ENCODE results near the gene PDAP1. TPM values are rescaled to one million over a fixed set of nuclear protein-coding genes. Genes with fewer than 3 reads are reported as not detected.

Gene PDAP1
- total RNA-seq, 1 experiment from 2014 or later = 87.2 TPM

DNA sequence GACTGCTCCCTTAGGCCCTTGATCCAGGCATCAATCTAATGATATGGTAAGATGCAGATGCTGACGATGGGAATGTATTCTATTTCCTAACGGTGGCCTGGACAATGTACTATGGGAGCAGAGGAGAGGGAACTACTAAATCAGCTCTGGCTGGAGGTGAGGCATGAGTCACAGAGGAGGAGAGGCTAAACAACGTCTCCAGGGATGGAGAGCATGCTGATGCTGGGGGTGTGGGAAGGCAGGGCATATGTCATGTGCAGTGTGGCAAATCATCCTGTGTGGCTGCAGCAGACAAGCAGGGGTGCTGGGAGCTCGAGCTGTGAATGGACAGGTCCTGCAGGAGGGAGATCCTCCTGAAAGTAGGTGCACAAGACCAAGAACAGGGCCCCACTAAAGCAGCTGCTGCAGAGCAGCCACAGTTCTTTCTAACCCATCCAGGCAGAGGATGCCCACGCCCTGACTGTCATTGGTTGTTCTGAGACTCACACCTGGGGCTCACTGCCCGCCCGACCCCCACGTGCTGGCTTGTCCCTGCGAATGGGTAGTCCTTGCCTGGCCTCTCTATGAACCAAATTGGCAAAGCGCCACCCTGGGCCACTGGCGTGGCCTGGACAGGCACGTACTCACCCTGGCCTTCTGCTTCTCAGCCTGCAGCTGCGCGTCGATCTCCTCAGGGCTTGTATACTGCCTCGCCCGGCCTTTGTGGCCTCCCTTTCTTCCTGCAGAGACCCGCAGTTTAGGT, 4.0 kb downstream of the PDAP1 start:
- CTCF ChIA-PET = no interaction called here
- TF ChIP-seq CTCF (IDR thresholded peaks at IDR 0.05; ENCODE audit: unreplicated experiment) = no peak
- H3K27ac Mint-ChIP-seq (ENCODE audit: unreplicated experiment) = no peak overlapping the region
- peaks cover 67% of the 10 kb centered on the region for H3K36me3 Mint-ChIP-seq (ENCODE audit: insufficient read depth, unreplicated experiment)
- no peaks in the 10 kb centered on the region for H3K27me3 Mint-ChIP-seq (ENCODE audit: unreplicated experiment)
- no peaks in the 10 kb centered on the region for H3K4me1 Mint-ChIP-seq (ENCODE audit: low read depth, unreplicated experiment)
- H3K9me3 Mint-ChIP-seq (ENCODE audit: low read depth, unreplicated experiment) = no peaks in the 10 kb centered on the region
- intact Hi-C loops (cut with micrococcal nuclease; ENCODE audit: unreplicated experiment) = no loop called here
- DNase-seq = no peak
- no peak overlapping the region for H3K4me3 Mint-ChIP-seq (ENCODE audit: low read depth, unreplicated experiment)
- no TSS peak for BruUV-seq (replicated peaks)

DNA sequence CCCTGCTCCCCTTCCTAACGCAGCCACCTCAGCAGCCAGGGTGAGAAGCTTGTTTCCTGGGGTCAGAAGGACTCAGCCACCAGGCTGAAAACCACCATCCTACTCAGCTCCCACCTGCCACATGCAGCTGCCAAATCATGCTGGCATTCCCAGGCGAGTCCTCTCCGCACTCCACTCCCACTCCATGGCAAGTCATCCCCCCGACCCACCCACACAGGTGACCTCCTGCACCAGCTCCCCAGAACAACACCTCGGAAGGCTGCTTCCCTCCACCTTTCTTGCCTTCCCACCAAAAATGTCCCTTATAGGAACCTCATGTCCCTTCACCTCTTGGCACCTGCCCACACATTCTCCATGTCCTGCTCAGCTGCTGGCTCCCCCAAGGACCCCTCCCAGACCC, 4.6 kb downstream of the PDAP1 start:
- Mint-ChIP-seq H3K36me3 (ENCODE audit: insufficient read depth, unreplicated experiment) (peaks cover 65% of the 10 kb centered on the region), H3K27ac (ENCODE audit: unreplicated experiment) (no peak overlapping the region), H3K9me3 (ENCODE audit: low read depth, unreplicated experiment) (no peaks in the 10 kb centered on the region), H3K4me1 (ENCODE audit: low read depth, unreplicated experiment) (peaks cover 4% of the 10 kb centered on the region), H3K27me3 (ENCODE audit: unreplicated experiment) (no peaks in the 10 kb centered on the region), H3K4me3 (ENCODE audit: low read depth, unreplicated experiment) (no peak overlapping the region)
- CTCF ChIA-PET = no interaction called here
- TF ChIP-seq CTCF (IDR thresholded peaks at IDR 0.05; ENCODE audit: unreplicated experiment) = no peak
- no TSS peak for BruUV-seq (replicated peaks)
- intact Hi-C loops (cut with micrococcal nuclease; ENCODE audit: unreplicated experiment) = no loop called here
- no peak for DNase-seq

DNA sequence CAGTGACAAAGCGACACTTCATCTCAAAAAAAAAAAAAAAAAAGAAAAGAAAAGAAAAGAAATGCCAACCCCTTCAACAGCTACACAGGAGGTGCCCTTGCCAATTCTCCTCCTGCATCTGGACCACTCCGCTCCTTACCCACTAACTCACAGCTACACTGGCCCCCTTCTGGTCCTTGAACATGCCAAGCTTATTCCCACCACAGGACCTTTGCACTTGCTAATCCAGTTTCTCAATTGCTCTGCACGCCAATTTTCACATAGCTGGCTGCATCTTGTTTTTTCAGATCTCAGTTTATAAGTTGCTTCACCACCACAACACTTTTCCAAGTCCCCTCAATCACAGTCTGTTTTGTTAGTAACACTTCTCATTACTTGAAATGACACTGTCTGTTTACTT, 5.5 kb downstream of the PDAP1 start:
- Mint-ChIP-seq H3K4me3 (ENCODE audit: low read depth, unreplicated experiment) (no peak overlapping the region), H3K36me3 (ENCODE audit: insufficient read depth, unreplicated experiment) (peaks cover 65% of the 10 kb centered on the region), H3K27ac (ENCODE audit: unreplicated experiment) (no peak overlapping the region), H3K9me3 (ENCODE audit: low read depth, unreplicated experiment) (no peaks in the 10 kb centered on the region), H3K4me1 (ENCODE audit: low read depth, unreplicated experiment) (peaks cover 8% of the 10 kb centered on the region), H3K27me3 (ENCODE audit: unreplicated experiment) (no peaks in the 10 kb centered on the region)
- CTCF ChIA-PET = no interaction called here
- TF ChIP-seq CTCF (IDR thresholded peaks at IDR 0.05; ENCODE audit: unreplicated experiment) = no peak
- no peak for DNase-seq
- no TSS peak for BruUV-seq (replicated peaks)
- intact Hi-C loops (cut with micrococcal nuclease; ENCODE audit: unreplicated experiment) = no loop called here

GRCh38 chr7:99399597-99399996, 8.8 kb downstream of the PDAP1 start:
- peaks cover 8% of the 10 kb centered on the region for H3K4me1 Mint-ChIP-seq (ENCODE audit: low read depth, unreplicated experiment)
- H3K4me3 Mint-ChIP-seq (ENCODE audit: low read depth, unreplicated experiment) = no peak overlapping the region
- DNase-seq = no peak
- CTCF ChIA-PET = interaction anchor here (1.0 kb wide), 1 partner anchor 9 kb away, joined by 3 read pairs; the partner anchor contains the start of genes BUD31 and PDAP1
- intact Hi-C loops (cut with micrococcal nuclease; ENCODE audit: unreplicated experiment) = no loop called here
- no peaks in the 10 kb centered on the region for H3K27me3 Mint-ChIP-seq (ENCODE audit: unreplicated experiment)
- peaks cover 73% of the 10 kb centered on the region for H3K36me3 Mint-ChIP-seq (ENCODE audit: insufficient read depth, unreplicated experiment)
- no TSS peak for BruUV-seq (replicated peaks)
- no peak for TF ChIP-seq CTCF (IDR thresholded peaks at IDR 0.05; ENCODE audit: unreplicated experiment)
- no peaks in the 10 kb centered on the region for H3K9me3 Mint-ChIP-seq (ENCODE audit: low read depth, unreplicated experiment)
- no peak overlapping the region for H3K27ac Mint-ChIP-seq (ENCODE audit: unreplicated experiment)

Data from Calu3 (cell line).